Measurements from ENCODE around the gene CTTNBP2NL.

Gene CTTNBP2NL

DNA sequence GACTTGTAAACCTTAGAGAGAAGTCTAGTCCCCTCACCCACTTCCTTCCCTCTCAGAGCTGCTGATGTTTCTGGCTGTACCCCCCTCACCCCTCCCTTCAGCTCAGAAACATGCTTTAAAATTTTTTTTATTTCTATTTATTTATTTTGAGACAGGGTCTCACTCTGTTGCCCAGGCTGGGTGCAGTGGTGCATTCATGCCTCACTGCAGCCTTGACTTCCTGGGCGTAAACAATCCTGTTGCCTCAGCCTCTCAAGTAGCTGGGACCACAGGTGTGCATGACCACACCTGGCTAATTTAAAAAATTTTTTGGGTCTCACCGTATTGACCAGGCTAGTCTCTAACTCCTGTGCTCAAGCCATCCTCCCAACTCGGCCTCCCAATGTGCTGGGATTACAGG lies 109.9 kb downstream of the CTTNBP2NL start:
- no peak for FAIRE-seq

DNA sequence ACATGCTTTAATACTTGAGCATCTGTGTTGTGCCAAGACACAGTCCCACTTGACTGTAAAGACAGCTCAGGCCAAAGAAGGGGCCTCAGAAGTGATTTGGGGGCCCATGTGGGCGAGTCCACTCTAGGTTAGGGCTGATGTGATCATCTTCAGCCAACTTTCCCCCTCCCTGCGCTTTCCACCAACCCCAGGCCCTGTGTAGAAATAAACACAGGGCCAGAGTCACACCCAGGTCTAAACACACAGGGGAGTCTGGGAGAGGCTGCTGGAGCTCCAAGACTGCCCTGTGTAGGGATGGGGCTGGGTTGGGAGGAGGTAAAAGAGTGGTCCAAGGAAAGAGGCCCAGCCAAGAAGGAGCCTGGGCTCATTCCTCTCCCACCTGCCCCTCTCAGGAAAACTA lies 110.3 kb downstream of the CTTNBP2NL start:
- DNase-seq (ENCODE audit: low spot score) = no peak
- FAIRE-seq = no peak

More for the DNA sequence above, 109.9 kb downstream of the CTTNBP2NL start:
- no peak for DNase-seq (ENCODE audit: low spot score)

DNA sequence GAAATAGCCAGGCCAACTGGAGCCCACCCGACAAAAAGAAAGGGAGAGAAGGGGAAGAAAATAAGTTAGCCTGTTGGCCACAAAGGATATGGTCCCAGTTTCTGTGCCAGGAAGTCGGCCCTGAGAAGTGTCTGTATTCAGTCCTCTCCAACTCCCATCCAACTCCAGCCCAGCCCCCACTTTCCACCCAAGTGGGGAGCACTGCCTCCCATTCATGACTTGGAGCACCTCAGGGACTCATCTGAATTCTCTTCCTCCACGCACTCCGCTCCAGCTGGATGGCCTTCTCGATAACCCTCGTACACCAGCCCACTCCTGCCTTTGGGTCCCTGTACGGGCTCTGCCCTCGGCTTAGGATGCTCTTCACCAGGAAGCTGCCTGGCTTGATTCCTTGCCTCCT lies 110.7 kb downstream of the CTTNBP2NL start:
- DNase-seq (ENCODE audit: low spot score) (no peak), FAIRE-seq (no peak)

DNA sequence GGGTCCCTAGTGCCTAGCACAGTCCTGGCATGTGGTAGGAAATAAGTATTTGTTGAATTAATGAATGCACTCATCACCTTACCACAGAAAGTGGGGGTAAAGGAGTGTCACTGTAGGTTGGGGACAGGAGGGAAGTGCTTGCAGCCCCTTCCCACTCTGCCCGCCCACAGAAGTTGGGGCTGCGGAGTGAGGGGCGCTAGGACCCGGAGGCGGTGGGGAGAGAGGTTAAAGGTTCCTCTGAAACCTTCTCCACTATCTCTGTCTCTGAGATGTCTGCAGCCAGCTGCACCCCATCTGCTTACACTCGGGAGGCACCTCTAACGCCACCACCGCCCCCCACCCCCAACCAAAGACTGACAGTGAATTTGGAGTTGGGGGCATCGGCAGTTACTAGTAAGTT lies 111.3 kb downstream of the CTTNBP2NL start:
- DNase-seq (ENCODE audit: low spot score) (no peak), FAIRE-seq (no peak)

DNA sequence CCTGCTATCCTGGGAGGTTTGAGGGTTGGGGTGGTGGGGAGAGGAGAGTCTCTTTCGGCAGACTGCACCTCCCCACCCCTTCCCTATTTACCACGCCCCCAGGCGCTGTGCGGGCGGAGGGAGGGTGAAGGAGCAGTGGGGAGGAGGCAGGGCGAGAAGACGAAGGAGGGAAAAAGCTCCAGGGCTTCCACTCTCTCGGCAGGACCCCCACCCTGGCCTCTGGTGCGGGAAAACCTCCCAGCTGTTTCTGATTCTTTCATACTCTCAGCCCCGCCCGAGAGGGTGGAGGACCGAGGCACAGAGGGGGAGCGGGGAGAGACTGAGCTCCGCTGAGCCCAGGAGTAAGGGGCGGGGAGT lies 111.9 kb downstream of the CTTNBP2NL start:
- DNase-seq (ENCODE audit: low spot score) (no peak), FAIRE-seq (no peak)

DNA sequence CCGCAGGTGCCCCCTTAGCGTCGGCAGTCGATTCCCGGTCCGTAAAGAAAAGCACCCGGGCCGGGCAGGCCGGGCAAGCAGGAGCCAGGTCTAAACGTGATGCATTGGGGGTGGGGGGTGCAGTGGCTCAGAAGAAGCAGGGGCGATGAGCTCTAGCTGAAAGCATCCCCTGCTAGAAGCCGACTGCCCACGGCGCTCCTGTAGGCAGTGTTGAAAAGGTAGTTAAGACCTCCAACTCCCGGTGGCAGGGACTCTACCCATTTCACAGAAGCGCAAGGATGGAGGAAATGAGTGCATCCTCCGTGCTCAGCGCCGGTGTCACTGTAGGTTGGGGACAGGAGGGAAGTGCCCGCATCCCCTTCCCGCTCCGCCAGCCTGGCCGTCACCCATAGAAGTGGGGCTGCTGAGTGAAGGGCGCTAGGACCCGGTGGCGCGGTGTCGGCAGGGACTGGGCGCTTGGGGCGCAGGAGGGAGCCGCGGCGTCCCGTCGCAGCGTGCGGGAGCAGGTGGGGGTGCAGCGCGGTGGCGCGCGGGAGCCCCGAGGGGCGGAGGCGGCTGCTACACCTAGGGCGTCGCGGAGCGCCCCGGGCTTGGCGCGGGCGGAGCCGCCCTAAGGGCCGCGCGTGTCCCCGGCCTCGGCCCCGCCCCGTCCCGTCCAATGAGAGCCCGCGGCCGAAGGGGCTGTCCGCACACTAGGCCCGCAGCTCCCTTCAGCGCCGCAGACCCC lies 112.4 kb downstream of the CTTNBP2NL start, which contains the start of gene WNT2B:
TSS of gene WNT2B (plus strand) at position 688 of the 727 bp plus-strand sequence. CDS start 298 bp downstream, outside the sequence.
- no peak for FAIRE-seq
- no peak for DNase-seq (ENCODE audit: low spot score)

DNA sequence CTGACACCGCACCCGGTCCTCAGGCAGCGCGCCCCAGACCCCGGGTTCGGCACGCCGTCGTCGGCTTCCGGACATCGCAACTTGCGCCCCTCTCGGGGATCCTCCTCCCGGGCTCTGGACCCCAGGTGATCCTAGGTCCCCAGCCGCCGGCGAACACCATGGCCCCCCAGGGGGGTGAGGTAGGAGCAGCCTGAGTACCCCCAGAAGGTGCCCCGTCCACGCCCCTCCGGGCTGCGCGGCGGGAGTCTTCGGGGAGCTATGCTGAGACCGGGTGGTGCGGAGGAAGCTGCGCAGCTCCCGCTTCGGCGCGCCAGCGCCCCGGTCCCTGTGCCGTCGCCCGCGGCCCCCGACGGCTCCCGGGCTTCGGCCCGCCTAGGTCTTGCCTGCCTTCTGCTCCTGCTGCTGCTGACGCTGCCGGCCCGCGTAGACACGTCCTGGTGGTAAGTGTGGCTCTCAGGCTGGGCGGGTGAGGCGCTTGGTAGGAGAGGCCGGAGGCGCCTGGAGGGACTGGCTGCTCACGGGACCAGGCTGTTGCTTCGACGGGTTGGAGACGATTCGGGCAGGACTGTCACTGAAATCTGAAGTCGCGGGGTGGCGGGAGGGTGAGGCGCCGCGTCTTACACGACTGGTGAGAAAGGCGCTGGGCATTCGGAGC lies 113.1 kb downstream of the CTTNBP2NL start:
- DNase-seq (ENCODE audit: low spot score) (no peak), FAIRE-seq (no peak)

DNA sequence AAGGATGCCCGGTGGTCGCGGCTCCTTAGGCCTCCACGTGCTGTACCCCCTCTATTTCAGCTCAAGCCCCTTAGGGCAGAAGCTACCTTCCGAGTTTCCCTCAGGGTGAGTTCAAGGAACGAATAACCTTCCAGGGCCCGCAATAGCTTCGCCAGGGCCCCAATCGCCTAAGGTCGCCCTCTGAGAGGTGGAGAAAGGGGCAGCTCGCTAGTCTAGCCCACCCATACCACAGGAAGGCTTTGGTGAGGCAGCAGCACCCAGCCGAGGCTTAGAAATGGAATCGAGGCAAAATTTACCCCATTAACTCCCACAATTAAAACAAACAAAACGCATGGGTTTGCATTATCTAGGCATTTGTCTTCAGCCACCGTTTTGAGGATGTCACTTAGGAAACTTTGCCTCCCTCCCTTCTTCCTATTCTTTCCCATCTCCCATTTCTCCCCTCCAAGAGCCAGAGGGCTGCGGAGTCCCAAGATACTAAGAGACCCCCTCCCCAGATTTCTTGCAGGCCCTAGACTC lies 113.7 kb downstream of the CTTNBP2NL start:
- no peak for FAIRE-seq
- no peak for DNase-seq (ENCODE audit: low spot score)

DNA sequence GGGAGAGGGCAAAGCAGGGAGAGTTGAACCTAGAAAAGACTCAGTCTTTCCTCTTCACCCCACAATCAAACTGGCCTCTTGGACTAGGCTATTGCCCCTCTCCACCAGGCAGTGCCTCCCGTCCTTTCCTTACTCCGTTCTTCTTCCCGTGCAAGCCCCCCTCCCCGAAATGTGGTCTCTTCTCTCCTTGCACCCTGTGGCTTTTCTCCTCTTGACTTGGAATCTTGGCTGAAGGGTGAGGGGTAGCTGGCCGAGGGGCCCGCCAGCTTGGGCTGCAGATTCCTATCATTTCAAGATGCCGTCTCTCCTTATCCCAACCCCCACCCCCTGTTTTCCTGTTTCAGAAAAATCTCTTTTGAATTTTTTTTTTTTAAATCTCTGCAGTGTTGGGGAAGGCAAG lies 114.3 kb downstream of the CTTNBP2NL start:
- DNase-seq (ENCODE audit: low spot score) (no peak), FAIRE-seq (no peak)
